Testis (tissue), 2 donors: ENCODE results near the gene BTG4.

ENCODE experiments used
- POLR2A ChIP-seq: fragments of 450-650 bp; IDR thresholded peaks from one replicate; pipeline ENCODE4 v1.6.1; 2017; ENCODE audit warnings: antibody characterized with exemption, mild to moderate bottlenecking, moderate library complexity
- TF ChIP-seq, protein P1 (sequence below), 3 experiments: fragments of 450-650 bp in 2 of 3; fragments of 200-600 bp in 1 of 3; sonication (generic) in 1 of 3; IDR thresholded peaks; one replicate each; pipeline ENCODE4 v1.5.1; 2016 to 2019; ENCODE audit warnings: antibody characterized with exemption in 3 of 3, mild to moderate bottlenecking in 2 of 3, moderate library complexity in 1 of 3

- TF ChIP-seq, protein P1, sequence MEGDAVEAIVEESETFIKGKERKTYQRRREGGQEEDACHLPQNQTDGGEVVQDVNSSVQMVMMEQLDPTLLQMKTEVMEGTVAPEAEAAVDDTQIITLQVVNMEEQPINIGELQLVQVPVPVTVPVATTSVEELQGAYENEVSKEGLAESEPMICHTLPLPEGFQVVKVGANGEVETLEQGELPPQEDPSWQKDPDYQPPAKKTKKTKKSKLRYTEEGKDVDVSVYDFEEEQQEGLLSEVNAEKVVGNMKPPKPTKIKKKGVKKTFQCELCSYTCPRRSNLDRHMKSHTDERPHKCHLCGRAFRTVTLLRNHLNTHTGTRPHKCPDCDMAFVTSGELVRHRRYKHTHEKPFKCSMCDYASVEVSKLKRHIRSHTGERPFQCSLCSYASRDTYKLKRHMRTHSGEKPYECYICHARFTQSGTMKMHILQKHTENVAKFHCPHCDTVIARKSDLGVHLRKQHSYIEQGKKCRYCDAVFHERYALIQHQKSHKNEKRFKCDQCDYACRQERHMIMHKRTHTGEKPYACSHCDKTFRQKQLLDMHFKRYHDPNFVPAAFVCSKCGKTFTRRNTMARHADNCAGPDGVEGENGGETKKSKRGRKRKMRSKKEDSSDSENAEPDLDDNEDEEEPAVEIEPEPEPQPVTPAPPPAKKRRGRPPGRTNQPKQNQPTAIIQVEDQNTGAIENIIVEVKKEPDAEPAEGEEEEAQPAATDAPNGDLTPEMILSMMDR (IDR thresholded peaks at IDR 0.05), result no peak
- no peak for TF ChIP-seq POLR2A
These were observed 8.9 kb upstream of the BTG4 start for GRCh38 chr11:111521135-111521534.
